ENCODE measurements around the gene EMC7.
"Not testable (repeated sequence)": the region's sequence is repeated elsewhere in the genome, so short reads cannot be mapped to it uniquely, and the experiment has no call there.

Gene EMC7

GRCh38 chr15:34065261-34065660 is 36.4 kb downstream of the EMC7 start:
- H3K27ac Mint-ChIP-seq = no peak overlapping the region
- H3K9me3 Mint-ChIP-seq = no peaks in the 10 kb centered on the region
- DNase-seq = no peak
- H3K4me1 Mint-ChIP-seq = peaks cover 4 to 7% of the 10 kb centered on the region in 2 donors
- no peak overlapping the region for H3K4me3 Mint-ChIP-seq
- peaks cover 0 to 2% of the 10 kb centered on the region in 2 donors for H3K36me3 Mint-ChIP-seq
- no peak for ATAC-seq (replicated peaks)
- no peaks in the 10 kb centered on the region for H3K27me3 Mint-ChIP-seq

DNA sequence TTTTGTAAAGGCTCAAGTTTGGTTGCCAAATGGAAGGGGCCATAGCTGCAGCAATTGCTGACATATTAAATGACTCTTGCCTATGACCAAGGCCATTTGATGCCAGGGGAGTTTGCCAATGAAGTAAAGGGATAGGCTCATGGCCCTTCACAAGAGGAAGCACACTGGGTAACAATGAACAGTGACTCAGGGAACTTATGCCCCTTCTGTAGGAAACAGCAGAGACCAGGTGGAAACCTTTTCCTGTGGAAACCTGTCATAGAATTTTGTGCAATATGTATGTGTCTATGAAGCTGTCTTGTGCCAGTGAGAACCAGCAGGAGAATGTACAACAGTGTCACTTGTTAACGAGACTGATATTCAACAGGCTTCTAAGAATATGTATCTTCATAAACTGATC is 37.2 kb downstream of the EMC7 start:
- Mint-ChIP-seq H3K4me3 (no peak overlapping the region), H3K27me3 (no peaks in the 10 kb centered on the region), H3K27ac (no peak overlapping the region), H3K36me3 (no peaks in the 10 kb centered on the region), H3K4me1 (peaks cover 4 to 7% of the 10 kb centered on the region in 2 donors), H3K9me3 (no peaks in the 10 kb centered on the region)
- DNase-seq (no peak), ATAC-seq (replicated peaks) (no peak)

DNA sequence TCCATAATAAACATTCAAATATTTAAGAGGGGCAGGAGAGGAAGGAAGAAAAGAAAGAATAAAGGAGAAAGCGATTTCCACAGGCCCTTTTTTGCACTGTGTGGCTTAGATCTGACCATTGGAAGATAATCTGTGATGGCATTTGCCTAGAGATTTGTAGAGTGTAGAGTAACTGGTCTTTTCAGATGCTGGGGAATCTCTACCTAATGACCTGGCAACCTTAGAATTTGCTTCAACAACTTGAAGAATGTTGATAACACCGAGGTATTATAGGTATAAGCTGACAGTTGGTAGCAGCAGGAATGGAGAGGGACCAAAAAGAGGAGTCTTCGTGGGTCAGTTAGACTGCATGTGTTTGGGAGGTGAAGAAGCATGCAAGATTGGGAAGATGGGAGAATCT is 41.7 kb downstream of the EMC7 start:
- H3K27ac Mint-ChIP-seq = no peak overlapping the region
- no peaks in the 10 kb centered on the region for H3K36me3 Mint-ChIP-seq
- no peak for ATAC-seq (replicated peaks)
- no peaks in the 10 kb centered on the region for H3K27me3 Mint-ChIP-seq
- no peak overlapping the region for H3K4me3 Mint-ChIP-seq
- no peaks in the 10 kb centered on the region for H3K9me3 Mint-ChIP-seq
- DNase-seq = no peak
- H3K4me1 Mint-ChIP-seq = peaks cover 4 to 7% of the 10 kb centered on the region in 2 donors

GRCh38 chr15:34059476-34059875 is 42.2 kb downstream of the EMC7 start:
- peaks cover 4 to 7% of the 10 kb centered on the region in 2 donors for H3K4me1 Mint-ChIP-seq

GRCh38 chr15:34056911-34057310 is 44.8 kb downstream of the EMC7 start:
- H3K27me3 Mint-ChIP-seq = no peaks in the 10 kb centered on the region
- ATAC-seq (replicated peaks) = no peak
- peaks cover 2 to 3% of the 10 kb centered on the region in 2 donors for H3K4me1 Mint-ChIP-seq
- no peak overlapping the region for H3K4me3 Mint-ChIP-seq
- H3K27ac Mint-ChIP-seq = no peak overlapping the region
- peaks cover 0 to 6% of the 10 kb centered on the region in 2 donors for H3K36me3 Mint-ChIP-seq
- peaks cover 0 to 5% of the 10 kb centered on the region in 2 donors for H3K9me3 Mint-ChIP-seq
- DNase-seq = no peak

More at GRCh38 chr15:34059476-34059875, 42.2 kb downstream of the EMC7 start:
- H3K4me3 Mint-ChIP-seq = no peak overlapping the region
- DNase-seq = no peak
- H3K27ac Mint-ChIP-seq = no peak overlapping the region
- H3K9me3 Mint-ChIP-seq = no peaks in the 10 kb centered on the region
- H3K27me3 Mint-ChIP-seq = no peaks in the 10 kb centered on the region
- H3K36me3 Mint-ChIP-seq = no peaks in the 10 kb centered on the region
- no peak for ATAC-seq (replicated peaks)

GRCh38 chr15:34055868-34056595 is 45.6 kb downstream of the EMC7 start:
- ATAC-seq (replicated peaks) = no peak
- Mint-ChIP-seq H3K4me3 (no peak overlapping the region), H3K36me3 (peaks cover 8 to 14% of the 10 kb centered on the region in 2 donors), H3K4me1 (no peaks in the 10 kb centered on the region), H3K27ac (no peak overlapping the region), H3K9me3 (peaks cover 8 to 13% of the 10 kb centered on the region in 2 donors), H3K27me3 (peaks cover 0 to 8% of the 10 kb centered on the region in 2 donors)
- DNase-seq = no peak

DNA sequence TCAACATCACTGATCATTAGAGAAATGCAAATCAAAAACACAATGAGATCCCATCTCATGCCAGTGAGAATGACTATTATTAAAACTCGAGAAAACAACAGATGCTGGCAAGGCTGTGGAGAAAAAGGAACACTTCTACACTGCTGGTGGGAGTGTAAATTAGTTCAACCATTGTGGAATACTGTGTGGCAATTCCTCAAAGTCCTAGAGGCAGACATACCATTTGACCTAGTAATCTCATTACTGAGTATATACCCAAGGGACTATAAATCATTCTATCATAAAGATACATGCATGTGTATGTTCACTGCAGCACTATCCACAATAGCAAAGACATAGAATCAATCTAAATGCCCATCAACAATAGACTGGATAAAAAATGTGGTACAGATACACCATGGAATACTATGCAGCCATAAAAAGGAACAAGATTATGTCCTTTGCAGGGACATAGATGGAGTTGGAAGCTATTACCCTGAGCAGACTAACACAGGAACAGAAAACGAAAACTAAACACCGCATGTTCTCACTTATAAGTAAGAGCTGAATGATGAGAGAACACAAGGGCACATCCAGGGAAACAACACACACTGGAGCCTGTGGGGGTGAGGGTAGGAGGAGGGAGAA is 47.5 kb downstream of the EMC7 start:
- peaks cover 19 to 25% of the 10 kb centered on the region in 2 donors for H3K9me3 Mint-ChIP-seq
- no peak for DNase-seq
- peaks cover 22 to 26% of the 10 kb centered on the region in 2 donors for H3K36me3 Mint-ChIP-seq
- H3K4me3 Mint-ChIP-seq = no peak overlapping the region
- no peak overlapping the region for H3K27ac Mint-ChIP-seq
- no peaks in the 10 kb centered on the region for H3K4me1 Mint-ChIP-seq
- ATAC-seq (replicated peaks) = no peak
- peaks cover 0 to 9% of the 10 kb centered on the region in 2 donors for H3K27me3 Mint-ChIP-seq

GRCh38 chr15:34050385-34050784 is 51.3 kb downstream of the EMC7 start:
- ATAC-seq (replicated peaks); DNase-seq; H3K4me3 Mint-ChIP-seq; H3K27ac Mint-ChIP-seq; H3K27me3 Mint-ChIP-seq; H3K4me1 Mint-ChIP-seq: not testable (repeated sequence)
- Mint-ChIP-seq H3K9me3 (peaks cover 22 to 26% of the 10 kb centered on the region in 2 donors), H3K36me3 (peaks cover 24 to 32% of the 10 kb centered on the region in 2 donors)

- no peak for DNase-seq
- no peak overlapping the region for H3K4me3 Mint-ChIP-seq
- H3K36me3 Mint-ChIP-seq = peaks cover 24 to 32% of the 10 kb centered on the region in 2 donors
- peaks cover 22 to 25% of the 10 kb centered on the region in 2 donors for H3K9me3 Mint-ChIP-seq
- peaks cover 0 to 9% of the 10 kb centered on the region in 2 donors for H3K27me3 Mint-ChIP-seq
- H3K27ac Mint-ChIP-seq = no peak overlapping the region
- peaks cover 0 to under 1% of the 10 kb centered on the region in 2 donors for H3K4me1 Mint-ChIP-seq
- ATAC-seq (replicated peaks) = no peak
These were observed 52.5 kb downstream of the EMC7 start for GRCh38 chr15:34049112-34049511.

GRCh38 chr15:34047893-34048775 is 53.5 kb downstream of the EMC7 start:
- no peak for ATAC-seq (replicated peaks)
- Mint-ChIP-seq H3K27me3 (peaks cover 0 to 9% of the 10 kb centered on the region in 2 donors), H3K4me1 (peaks cover 7 to 9% of the 10 kb centered on the region in 2 donors), H3K36me3 (peaks cover 24 to 32% of the 10 kb centered on the region in 2 donors), H3K4me3 (no peak overlapping the region), H3K9me3 (peaks cover 22 to 23% of the 10 kb centered on the region in 2 donors), H3K27ac (no peak overlapping the region)
- no peak for DNase-seq

DNA sequence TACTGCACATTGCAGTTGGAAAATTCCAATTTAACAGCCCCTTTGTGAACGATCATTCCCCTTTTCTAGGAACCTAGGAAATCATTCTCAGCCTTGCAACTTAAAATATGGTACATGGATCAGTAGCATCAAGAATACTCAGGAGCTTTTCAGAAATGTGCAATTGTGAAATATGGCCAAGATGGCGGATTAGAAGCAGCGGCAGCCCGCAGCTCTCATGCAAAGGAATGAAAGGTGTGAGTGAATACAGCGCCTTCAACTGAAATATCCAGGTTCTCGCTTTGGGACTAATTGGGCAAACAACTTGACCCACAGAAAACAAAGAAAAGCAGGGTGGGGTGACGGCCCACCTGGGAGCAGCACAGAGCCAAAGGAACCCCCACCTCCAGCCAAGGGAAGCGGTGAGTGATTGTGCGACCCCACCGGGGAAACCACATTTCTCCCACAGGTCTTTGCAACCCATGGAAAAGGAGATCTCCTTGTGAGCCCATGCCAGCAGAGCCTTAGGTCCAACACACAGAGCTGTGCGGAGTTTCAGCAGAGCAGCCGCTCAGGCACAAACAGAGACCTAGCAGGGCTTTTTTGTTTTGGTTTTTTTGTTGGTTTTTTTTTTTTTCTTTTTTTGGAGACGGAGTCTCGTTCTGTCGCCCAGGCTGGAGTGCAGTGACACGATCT is 55.1 kb downstream of the EMC7 start:
- Mint-ChIP-seq H3K9me3 (peaks cover 19% of the 10 kb centered on the region in 2 donors), H3K4me1 (peaks cover 7 to 9% of the 10 kb centered on the region in 2 donors), H3K27ac (no peak overlapping the region), H3K27me3 (peaks cover 0 to 7% of the 10 kb centered on the region in 2 donors), H3K4me3 (no peak overlapping the region), H3K36me3 (peaks cover 21 to 24% of the 10 kb centered on the region in 2 donors)
- DNase-seq = no peak
- ATAC-seq (replicated peaks) = no peak

DNA sequence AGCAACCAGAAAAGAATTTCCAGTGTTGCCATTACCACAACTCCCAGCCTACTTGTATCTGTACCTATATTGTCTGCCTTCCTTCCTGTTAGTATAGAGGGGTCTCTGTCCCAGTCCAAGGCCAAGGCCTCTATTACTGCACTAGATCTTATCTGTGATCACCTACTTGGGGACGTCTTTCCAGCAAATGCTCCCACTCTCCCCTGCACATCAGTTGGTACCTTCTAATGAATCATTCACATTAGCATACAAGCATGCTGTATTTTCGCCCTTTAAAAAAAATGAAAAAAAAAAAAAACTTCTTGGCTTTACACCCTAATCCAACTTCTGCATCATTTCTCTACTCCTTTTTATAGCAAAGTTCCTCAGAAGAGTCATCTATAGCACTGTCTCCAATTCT is 57.8 kb downstream of the EMC7 start:
- Mint-ChIP-seq H3K4me3 (no peak overlapping the region), H3K27ac (no peak overlapping the region), H3K36me3 (peaks cover 3 to 5% of the 10 kb centered on the region in 2 donors), H3K27me3 (no peaks in the 10 kb centered on the region), H3K4me1 (peaks cover 14 to 28% of the 10 kb centered on the region in 2 donors), H3K9me3 (no peaks in the 10 kb centered on the region)
- no peak for DNase-seq
- ATAC-seq (replicated peaks) = no peak

- Mint-ChIP-seq H3K4me3 (no peak overlapping the region), H3K4me1 (peaks cover 14 to 28% of the 10 kb centered on the region in 2 donors), H3K27me3 (no peaks in the 10 kb centered on the region), H3K36me3 (peaks cover 2 to 3% of the 10 kb centered on the region in 2 donors), H3K9me3 (no peaks in the 10 kb centered on the region), H3K27ac (no peak overlapping the region)
- DNase-seq (no peak), ATAC-seq (replicated peaks) (no peak)
These were observed 58.3 kb downstream of the EMC7 start for GRCh38 chr15:34043391-34043790.

DNA sequence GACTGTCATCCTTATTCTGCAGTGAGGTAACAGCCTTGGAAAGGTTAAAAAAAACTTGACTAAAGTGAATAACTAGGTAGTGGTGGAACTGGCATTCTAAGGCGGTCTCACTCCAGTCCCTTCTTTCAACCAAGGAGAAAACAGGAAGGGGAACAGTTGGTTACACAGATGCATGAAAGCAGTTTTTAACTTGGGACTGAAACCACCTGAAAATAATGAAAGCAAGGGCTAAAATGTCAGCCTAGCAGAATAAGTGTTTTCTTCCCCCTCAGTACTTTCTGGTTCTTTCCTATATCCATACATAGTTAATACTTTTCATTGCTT is 61.9 kb downstream of the EMC7 start:
- H3K27me3 Mint-ChIP-seq = no peaks in the 10 kb centered on the region
- peaks cover 17 to 33% of the 10 kb centered on the region in 2 donors for H3K4me1 Mint-ChIP-seq
- ATAC-seq (replicated peaks) (no peak), DNase-seq (no peak)
- H3K4me3 Mint-ChIP-seq = peak overlapping the region; percentile 79 to 89
- peak overlapping the region; percentile 94 for H3K27ac Mint-ChIP-seq
- H3K9me3 Mint-ChIP-seq = no peaks in the 10 kb centered on the region
- H3K36me3 Mint-ChIP-seq = peaks cover 0 to 3% of the 10 kb centered on the region in 2 donors
